Measurements from ENCODE around the gene MAML2.

GRCh38 chr11:96167203-96167758 lies 175.7 kb downstream of the MAML2 start:
- TF ChIP-seq CTCF (IDR thresholded peaks at IDR 0.05 in 8 of 11, conservative IDR thresholded peaks at IDR 0.05 in 3 of 11) (no peak), POLR2A (IDR thresholded peaks at IDR 0.05) (no peak), POLR2AphosphoS5 (IDR thresholded peaks at IDR 0.05) (no peak)

Data from spleen (tissue), 7 donors.